Measurements from ENCODE around the gene SLC4A8.

Gene SLC4A8

GRCh38 chr12:51424662-51425539 is at the start of gene SLC4A8:
SLC4A8 (plus strand) TSS chr12:51424831; CDS start chr12:51424988, 157 bp downstream.
- DNase-seq (ENCODE audit: insufficient read length, low spot score) (peak; percentile 94), FAIRE-seq (peak; percentile 43)

GRCh38 chr12:51374856-51375255 is 49.8 kb upstream of the SLC4A8 start:
- FAIRE-seq (no peak), DNase-seq (ENCODE audit: insufficient read length, low spot score) (no peak)
- TF ChIP-seq POLR2A (IDR thresholded peaks at IDR 0.05; ENCODE audit: low read depth, low read length), result no peak

More at GRCh38 chr12:51424662-51425539, at the start of gene SLC4A8:
- 0 out of 2 replicates have a peak, but pooled peaks have one; percentile 39 for TF ChIP-seq POLR2A (IDR thresholded peaks at IDR 0.05; ENCODE audit: low read depth, low read length)

- DNase-seq (ENCODE audit: insufficient read length, low spot score) (no peak), FAIRE-seq (no peak)
- TF ChIP-seq POLR2A (IDR thresholded peaks at IDR 0.05; ENCODE audit: low read depth, low read length), result no peak
These were observed 47.3 kb upstream of the SLC4A8 start for GRCh38 chr12:51377099-51377984.

- TF ChIP-seq POLR2A (IDR thresholded peaks at IDR 0.05; ENCODE audit: low read depth, low read length), result no peak
- DNase-seq (ENCODE audit: insufficient read length, low spot score) (no peak), FAIRE-seq (no peak)
These were observed 45.9 kb upstream of the SLC4A8 start for GRCh38 chr12:51378749-51379148.

GRCh38 chr12:51379571-51379970 is 45.1 kb upstream of the SLC4A8 start:
- DNase-seq (ENCODE audit: insufficient read length, low spot score), result no peak
- no peak for TF ChIP-seq POLR2A (IDR thresholded peaks at IDR 0.05; ENCODE audit: low read depth, low read length)
- no peak for FAIRE-seq

GRCh38 chr12:51381226-51382079 is 43.2 kb upstream of the SLC4A8 start:
- TF ChIP-seq POLR2A (IDR thresholded peaks at IDR 0.05; ENCODE audit: low read depth, low read length), result no peak
- no peak for DNase-seq (ENCODE audit: insufficient read length, low spot score)
- no peak for FAIRE-seq

- TF ChIP-seq POLR2A (IDR thresholded peaks at IDR 0.05; ENCODE audit: low read depth, low read length), result no peak
- FAIRE-seq (no peak), DNase-seq (ENCODE audit: insufficient read length, low spot score) (no peak)
These were observed 42.5 kb upstream of the SLC4A8 start for GRCh38 chr12:51382173-51382572.

GRCh38 chr12:51383269-51383905 is 41.2 kb upstream of the SLC4A8 start:
- FAIRE-seq, result no peak
- no peak for TF ChIP-seq POLR2A (IDR thresholded peaks at IDR 0.05; ENCODE audit: low read depth, low read length)
- no peak for DNase-seq (ENCODE audit: insufficient read length, low spot score)

- DNase-seq (ENCODE audit: insufficient read length, low spot score) (no peak), FAIRE-seq (no peak)
- no peak for TF ChIP-seq POLR2A (IDR thresholded peaks at IDR 0.05; ENCODE audit: low read depth, low read length)
These were observed 38.3 kb upstream of the SLC4A8 start for GRCh38 chr12:51386351-51386750.

GRCh38 chr12:51388069-51388799 is 36.4 kb upstream of the SLC4A8 start:
- no peak for TF ChIP-seq POLR2A (IDR thresholded peaks at IDR 0.05; ENCODE audit: low read depth, low read length)
- DNase-seq (ENCODE audit: insufficient read length, low spot score) (no peak), FAIRE-seq (no peak)

GRCh38 chr12:51388846-51389245 is 35.8 kb upstream of the SLC4A8 start:
- no peak for TF ChIP-seq POLR2A (IDR thresholded peaks at IDR 0.05; ENCODE audit: low read depth, low read length)
- FAIRE-seq, result no peak
- DNase-seq (ENCODE audit: insufficient read length, low spot score), result no peak

- no peak for TF ChIP-seq POLR2A (IDR thresholded peaks at IDR 0.05; ENCODE audit: low read depth, low read length)
- no peak for FAIRE-seq
- peak; percentile 27 for DNase-seq (ENCODE audit: insufficient read length, low spot score)
These were observed 35.2 kb upstream of the SLC4A8 start for GRCh38 chr12:51389302-51389999.
